Islet of Langerhans (tissue), 1 donor: ENCODE measurements around the gene XCL1.
A peak's percentile ranks its signal among the peaks of the same experiment; 100 is the strongest.

Experiments
- FAIRE-seq: peaks from one replicate; lab custom pipeline; 2011; peaks lifted over from hg19 to GRCh38; lab: Jason Lieb, UNC

The XCL1 gene

GRCh38 chr1:168606096-168606495, 29.7 kb downstream of the XCL1 start:
- FAIRE-seq: peak; percentile 86

GRCh38 chr1:168607872-168608428, 31.5 kb downstream of the XCL1 start:
- no peak for FAIRE-seq

- FAIRE-seq: no peak
Observed at GRCh38 chr1:168608796-168609715, 32.7 kb downstream of the XCL1 start.

GRCh38 chr1:168609741-168610510, 33.5 kb downstream of the XCL1 start:
- no peak for FAIRE-seq

- no peak for FAIRE-seq
Observed at GRCh38 chr1:168613038-168613451, 36.6 kb downstream of the XCL1 start.

- FAIRE-seq: no peak
Observed at GRCh38 chr1:168613691-168614231, 37.4 kb downstream of the XCL1 start.

GRCh38 chr1:168614235-168614634, 37.8 kb downstream of the XCL1 start:
- no peak for FAIRE-seq

GRCh38 chr1:168615965-168616364, 39.6 kb downstream of the XCL1 start:
- no peak for FAIRE-seq

- FAIRE-seq: no peak
Observed at GRCh38 chr1:168617974-168618750, 41.8 kb downstream of the XCL1 start.

- FAIRE-seq: no peak
Observed at GRCh38 chr1:168618886-168619285, 42.5 kb downstream of the XCL1 start.

- no peak for FAIRE-seq
Observed at GRCh38 chr1:168621356-168621755, 45.0 kb downstream of the XCL1 start.

GRCh38 chr1:168623003-168623828, 46.8 kb downstream of the XCL1 start:
- FAIRE-seq: no peak

GRCh38 chr1:168623831-168624230, 47.4 kb downstream of the XCL1 start:
- FAIRE-seq: no peak

- FAIRE-seq: no peak
Observed at GRCh38 chr1:168626326-168626725, 49.9 kb downstream of the XCL1 start.

- FAIRE-seq: no peak
Observed at GRCh38 chr1:168627370-168627769, 51.0 kb downstream of the XCL1 start.

- FAIRE-seq: no peak
Observed at GRCh38 chr1:168628807-168629206, 52.4 kb downstream of the XCL1 start.

GRCh38 chr1:168629466-168629865, 53.1 kb downstream of the XCL1 start:
- FAIRE-seq: no peak
